Colonic mucosa (tissue), 4 donors: ENCODE measurements around the gene KCTD5. TPM values are rescaled to one million over a fixed set of nuclear protein-coding genes. Genes with fewer than 3 reads are reported as not detected.

Experiments
- DNase-seq: peaks from one replicate; pipeline ENCODE4 v3.0.0-alpha.2; 2020
- H3K27ac ChIP-seq: fragments of 200-600 bp; one replicate; pipeline ENCODE4 v1.8.0; 2021
- H3K27me3 ChIP-seq: fragments of 200-600 bp; one replicate; pipeline ENCODE4 v1.8.0; 2021
- H3K36me3 ChIP-seq: fragments of 200-600 bp; one replicate; pipeline ENCODE4 v1.8.0; 2021
- H3K4me1 ChIP-seq: fragments of 200-600 bp; one replicate; pipeline ENCODE4 v1.8.0; 2021; ENCODE audit warnings: mild to moderate bottlenecking
- H3K4me3 ChIP-seq: fragments of 200-600 bp; one replicate; pipeline ENCODE4 v1.8.0; 2021
- H3K9ac ChIP-seq, 2 donors: one replicate each; pipeline ENCODE4 v1.7.0; 2013; ENCODE audit warnings: control low read depth in 2 of 2, low read depth in 2 of 2, low read length in 2 of 2
- H3K9me3 ChIP-seq: fragments of 200-600 bp; one replicate; pipeline ENCODE4 v1.8.0; 2021
- CTCF ChIP-seq: fragments of 200-600 bp; IDR thresholded peaks from one replicate; pipeline ENCODE4 v1.8.0; 2022; ENCODE audit warnings: antibody characterized with exemption, mild to moderate bottlenecking
- intact Hi-C: fragments of 100-400 bp; cut with DNase I; formaldehyde crosslinking; loops from one replicate; pipeline ENCODE4 v1.14.1; 2022
- total RNA-seq, 2 donors: library from RNA; stranded (reverse); fragmentation: NEBNext Ultra II Directional in 1 of 2; extraction: Animal tissue kit (Norgen Biotek cat#: 25700) in 1 of 2; gene quantifications; one replicate each; pipeline ENCODE4 v1.2.1, GENCODE V29; 2021
- donor health status: healthy.
- donor health status: DM: no; HTN: no; CAD: no.
- donor health status: DM: no; HTN: no; CAD: no.

KCTD5 gene
- total RNA-seq, 2 donors from 2014 or later = 45.2 to 88.3 TPM

GRCh38 chr16:2748757-2749455 is 66.6 kb downstream of the KCTD5 start:
- Histone ChIP-seq H3K27me3 (no peaks in the 10 kb centered on the region), H3K9ac (no peak overlapping the region), H3K4me3 (no peak overlapping the region), H3K4me1 (peaks cover 5% of the 10 kb centered on the region), H3K27ac (no peak overlapping the region), H3K36me3 (no peaks in the 10 kb centered on the region), H3K9me3 (no peaks in the 10 kb centered on the region)
- intact Hi-C loops = no loop called here
- no peak for TF ChIP-seq CTCF
- no peak for DNase-seq

GRCh38 chr16:2749476-2749875 is 67.2 kb downstream of the KCTD5 start:
- peaks cover 5% of the 10 kb centered on the region for H3K4me1 ChIP-seq
- H3K27ac ChIP-seq = no peak overlapping the region
- no peak for DNase-seq
- H3K9me3 ChIP-seq = no peaks in the 10 kb centered on the region
- no peak overlapping the region for H3K4me3 ChIP-seq
- no peaks in the 10 kb centered on the region for H3K27me3 ChIP-seq
- TF ChIP-seq CTCF = no peak
- H3K9ac ChIP-seq = no peak overlapping the region
- no peaks in the 10 kb centered on the region for H3K36me3 ChIP-seq
- intact Hi-C loops = no loop called here

GRCh38 chr16:2749936-2750335 is 67.6 kb downstream of the KCTD5 start:
- no peak for TF ChIP-seq CTCF
- Histone ChIP-seq H3K27me3 (no peaks in the 10 kb centered on the region), H3K4me1 (peaks cover 5% of the 10 kb centered on the region), H3K4me3 (no peak overlapping the region), H3K36me3 (no peaks in the 10 kb centered on the region), H3K9ac (no peak overlapping the region), H3K27ac (no peak overlapping the region), H3K9me3 (no peaks in the 10 kb centered on the region)
- DNase-seq = no peak
- intact Hi-C loops = no loop called here

GRCh38 chr16:2751577-2752034 is 69.3 kb downstream of the KCTD5 start:
- DNase-seq = no peak
- intact Hi-C loops = no loop called here
- H3K27ac ChIP-seq = peak overlapping the region; percentile 95
- H3K27me3 ChIP-seq = no peaks in the 10 kb centered on the region
- peak overlapping the region; percentile 72 for H3K4me3 ChIP-seq
- no peak for TF ChIP-seq CTCF
- H3K9ac ChIP-seq = peak overlapping the region; percentile 92 to 96
- H3K4me1 ChIP-seq = peaks cover 11% of the 10 kb centered on the region
- no peaks in the 10 kb centered on the region for H3K36me3 ChIP-seq
- no peaks in the 10 kb centered on the region for H3K9me3 ChIP-seq

- Histone ChIP-seq H3K27ac (peak within 1 kb of the TSS; percentile 95), H3K9ac (peak within 1 kb of the TSS; percentile 92 to 96), H3K4me3 (peak within 1 kb of the TSS; percentile 72), H3K4me1 (peaks cover 11% of the 10 kb centered on the region), H3K27me3 (no peaks in the 10 kb centered on the region), H3K36me3 (no peaks in the 10 kb centered on the region), H3K9me3 (no peaks in the 10 kb centered on the region)
- intact Hi-C loops = no loop called here
- peak; percentile 95 for DNase-seq
- no peak for TF ChIP-seq CTCF
Measured at GRCh38 chr16:2752035-2752849, 69.9 kb downstream of the KCTD5 start, which contains the start of gene SRRM2. TSS of gene SRRM2 (plus strand) at chr16:2752638. CDS start at chr16:2756365, 3,727 bp downstream.
